ENCODE data around the gene EXOC6. TPM values are rescaled to one million over a fixed set of nuclear protein-coding genes. Genes with fewer than 3 reads are reported as not detected.

The EXOC6 gene, protein sequence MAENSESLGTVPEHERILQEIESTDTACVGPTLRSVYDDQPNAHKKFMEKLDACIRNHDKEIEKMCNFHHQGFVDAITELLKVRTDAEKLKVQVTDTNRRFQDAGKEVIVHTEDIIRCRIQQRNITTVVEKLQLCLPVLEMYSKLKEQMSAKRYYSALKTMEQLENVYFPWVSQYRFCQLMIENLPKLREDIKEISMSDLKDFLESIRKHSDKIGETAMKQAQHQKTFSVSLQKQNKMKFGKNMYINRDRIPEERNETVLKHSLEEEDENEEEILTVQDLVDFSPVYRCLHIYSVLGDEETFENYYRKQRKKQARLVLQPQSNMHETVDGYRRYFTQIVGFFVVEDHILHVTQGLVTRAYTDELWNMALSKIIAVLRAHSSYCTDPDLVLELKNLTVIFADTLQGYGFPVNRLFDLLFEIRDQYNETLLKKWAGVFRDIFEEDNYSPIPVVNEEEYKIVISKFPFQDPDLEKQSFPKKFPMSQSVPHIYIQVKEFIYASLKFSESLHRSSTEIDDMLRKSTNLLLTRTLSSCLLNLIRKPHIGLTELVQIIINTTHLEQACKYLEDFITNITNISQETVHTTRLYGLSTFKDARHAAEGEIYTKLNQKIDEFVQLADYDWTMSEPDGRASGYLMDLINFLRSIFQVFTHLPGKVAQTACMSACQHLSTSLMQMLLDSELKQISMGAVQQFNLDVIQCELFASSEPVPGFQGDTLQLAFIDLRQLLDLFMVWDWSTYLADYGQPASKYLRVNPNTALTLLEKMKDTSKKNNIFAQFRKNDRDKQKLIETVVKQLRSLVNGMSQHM
- total RNA-seq (2016; rRNA removed; fragmentation: Illumina TruSeq; extraction: Trizol) (22.2 and 48.7 TPM in 2 replicates), polyA plus RNA-seq (2011; rRNA removed) (29.2 and 49.6 TPM in 2 replicates), polyA minus RNA-seq (2011; rRNA and poly(A)+ RNA removed; ENCODE audit: low replicate concordance) (26.0 and 75.6 TPM in 2 replicates), Bru-seq, nascent RNA (percentile 71 among the genes with signal in this experiment), BruChase-seq, experiment 1, labeled RNA remaining after a 6-hour chase (percentile 58 among the genes with signal in this experiment), BruChase-seq, experiment 2, labeled RNA remaining after a 2-hour chase (percentile 63 among the genes with signal in this experiment)
- 7.3 and 14.2 TPM in 2 replicates for total RNA-seq (2016; cell fraction: cytosol; rRNA removed; fragmentation: Illumina TruSeq; extraction: Trizol; ENCODE audit: low read depth)
- 17.2 and 42.9 TPM in 2 replicates for total RNA-seq (2016; cell fraction: insoluble cytoplasmic fraction; rRNA removed; fragmentation: Illumina TruSeq; extraction: Trizol)
- 6.2 and 7.0 TPM in 2 replicates for total RNA-seq (2016; cell fraction: membrane; rRNA removed; fragmentation: Illumina TruSeq; extraction: Trizol)
- 18.5 and 31.1 TPM in 2 replicates for total RNA-seq (2016; cell fraction: nucleus; rRNA removed; fragmentation: Illumina TruSeq; extraction: Trizol)
- polyA plus RNA-seq (2011; cell fraction: cytosol; rRNA removed) = 4.3 and 6.9 TPM in 2 replicates
- polyA plus RNA-seq (2011; cell fraction: nucleus; rRNA removed) = 15.2 and 18.0 TPM in 2 replicates
- 9.3 and 16.9 TPM in 2 replicates for polyA plus RNA-seq (2012)
- 0.59 and 1.00 TPM in 2 replicates for polyA plus RNA-seq (2016; cell fraction: cytosol; fragmentation: Illumina TruSeq; extraction: Trizol; ENCODE audit: low read depth)
- 17.7 and 18.9 TPM in 2 replicates for polyA plus RNA-seq (2016; cell fraction: insoluble cytoplasmic fraction; fragmentation: Illumina TruSeq; extraction: Trizol; ENCODE audit: low read depth)
- 1.8 and 2.2 TPM in 2 replicates for polyA plus RNA-seq (2016; cell fraction: membrane; fragmentation: Illumina TruSeq; extraction: Trizol; ENCODE audit: low read depth)
- 10.8 and 12.2 TPM in 2 replicates for polyA plus RNA-seq (2016; cell fraction: nucleus; fragmentation: Illumina TruSeq; extraction: Trizol; ENCODE audit: insufficient read depth, low read depth)
- polyA minus RNA-seq (2011; cell fraction: cytosol; rRNA and poly(A)+ RNA removed) = 18.7 and 31.6 TPM in 2 replicates
- 48.2 and 49.5 TPM in 2 replicates for polyA minus RNA-seq (2011; cell fraction: nucleus; rRNA and poly(A)+ RNA removed)
- long read RNA-seq, experiment 1, partial matches to known transcripts = 9 of 12 reads
- long read RNA-seq, experiment 1, other reads (novel, unspliced or antisense) = 1 of 12 reads
- long read RNA-seq, experiment 2, partial matches to known transcripts = 0 of 21 reads
- long read RNA-seq, experiment 2, other reads (novel, unspliced or antisense) = 19 of 21 reads

DNA sequence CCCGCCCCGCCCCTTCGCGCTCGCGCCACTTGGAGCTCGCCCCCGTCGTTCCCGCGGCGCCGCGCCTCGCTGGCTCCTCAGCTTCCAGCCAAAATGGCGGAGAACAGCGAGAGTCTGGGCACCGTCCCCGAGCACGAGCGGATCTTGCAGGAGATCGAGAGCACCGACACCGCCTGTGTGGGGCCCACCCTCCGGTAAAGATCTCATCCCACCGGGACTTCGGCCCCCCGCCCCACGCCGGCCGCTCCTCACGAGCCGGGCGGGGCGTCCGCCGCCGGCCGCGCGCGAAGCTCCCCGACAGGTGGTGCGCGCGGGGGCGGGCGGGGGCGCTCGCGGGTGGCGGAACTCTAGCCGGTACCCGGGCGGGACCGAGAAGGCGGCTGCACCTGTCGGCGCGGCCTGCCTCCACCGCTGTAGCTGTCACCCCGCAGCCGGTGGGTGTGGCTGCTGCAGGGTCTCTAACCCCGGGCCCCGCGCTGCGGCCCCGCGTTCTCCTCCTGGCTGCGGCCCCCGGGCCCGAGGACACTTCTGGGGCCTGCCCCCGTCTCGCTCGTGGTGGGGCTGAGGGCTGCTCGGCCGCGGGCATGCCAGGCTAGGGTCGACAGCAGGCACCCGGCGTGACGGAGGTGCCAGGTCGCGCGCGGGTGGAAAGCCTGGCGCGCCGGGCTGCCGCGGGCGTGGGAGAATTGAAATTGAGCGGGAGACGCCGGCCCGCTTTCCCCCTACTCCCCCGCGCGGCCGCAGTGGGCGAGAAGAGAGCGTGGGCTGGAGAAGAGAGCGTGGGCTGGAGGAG is at the start of gene EXOC6:
Gene EXOC6 (plus strand): TSS at position 80 of the 793 bp plus-strand sequence. CDS start 14 bp downstream, at position 94.
- peak within 1 kb of the TSS; percentile 81 for H3K27ac ChIP-seq (ENCODE audit: extremely low read length, insufficient read depth, low read length)
- no peak for FAIRE-seq
- intact Hi-C loops (cut with micrococcal nuclease; ENCODE audit: unreplicated experiment) (loop anchor here (5.0 kb wide), 1 partner anchor 256 kb away; the partner anchor contains the start of gene KIF11), in situ Hi-C loops (cut with HindIII; ENCODE audit: extremely low pct_ligation_motif_present, low pct_unique_long_range_greater_than_20kb) (no loop called here)
- BruUV-seq (replicated peaks) = no TSS peak
- H3K9me3 ChIP-seq (ENCODE audit: low read length) = no peaks in the 10 kb centered on the region
- POLR2A ChIA-PET = interaction anchor here (0.6 to 4.2 kb wide), 11 partner anchors 9 to 275 kb away, joined by 3 to 27 read pairs (median 3); partner anchors contain the start of genes HHEX and IDE
- H3K4me2 ChIP-seq (ENCODE audit: low read depth, low read length) = peak within 1 kb of the TSS; percentile 100
- H3K36me3 ChIP-seq (replicated peaks in 1 of 2; ENCODE audit: control insufficient read depth in 1 of 2, insufficient read depth in 2 of 2, low read length in 2 of 2) = no peaks in the 10 kb centered on the region
- peak within 1 kb of the TSS; percentile 83 for H3K9ac ChIP-seq (ENCODE audit: insufficient read depth, low read depth, low read length)
- CTCF ChIA-PET (ENCODE audit: low intra/inter-chr PET ratio, low total read pairs) = no interaction called here
- peak; percentile 63 for DNase-seq (ENCODE audit: low spot score)
- no peaks in the 10 kb centered on the region; the same call in 1 of the 2 replicates for H4K20me1 ChIP-seq (ENCODE audit: insufficient read depth, low read length)
- ATAC-seq = peak; percentile 87
- H3K4me3 ChIP-seq (replicated peaks in 1 of 3; ENCODE audit: insufficient read depth in 1 of 3, low read depth in 2 of 3, low read length in 3 of 3) = peak within 1 kb of the TSS; percentile 94 to 96 (median 95)
- peak within 1 kb of the TSS; percentile 45 for H2AFZ ChIP-seq (ENCODE audit: low read length)
- peaks cover 37% of the 10 kb centered on the region for H3K4me1 ChIP-seq (ENCODE audit: insufficient read depth, low read length)
- peaks cover 22% of the 10 kb centered on the region for H3K79me2 ChIP-seq (ENCODE audit: insufficient read depth, low read length)
- no peaks in the 10 kb centered on the region; a peak in 1 of 5 replicates for H3K27me3 ChIP-seq (ENCODE audit: control insufficient read depth in 1 of 2, insufficient read depth in 2 of 2, low read length in 2 of 2)
- WGBS (ENCODE audit: low lambda C conversion rate) = 0% methylated on average over 3 of the region's 103 CpGs
- TF ChIP-seq, protein P1, sequence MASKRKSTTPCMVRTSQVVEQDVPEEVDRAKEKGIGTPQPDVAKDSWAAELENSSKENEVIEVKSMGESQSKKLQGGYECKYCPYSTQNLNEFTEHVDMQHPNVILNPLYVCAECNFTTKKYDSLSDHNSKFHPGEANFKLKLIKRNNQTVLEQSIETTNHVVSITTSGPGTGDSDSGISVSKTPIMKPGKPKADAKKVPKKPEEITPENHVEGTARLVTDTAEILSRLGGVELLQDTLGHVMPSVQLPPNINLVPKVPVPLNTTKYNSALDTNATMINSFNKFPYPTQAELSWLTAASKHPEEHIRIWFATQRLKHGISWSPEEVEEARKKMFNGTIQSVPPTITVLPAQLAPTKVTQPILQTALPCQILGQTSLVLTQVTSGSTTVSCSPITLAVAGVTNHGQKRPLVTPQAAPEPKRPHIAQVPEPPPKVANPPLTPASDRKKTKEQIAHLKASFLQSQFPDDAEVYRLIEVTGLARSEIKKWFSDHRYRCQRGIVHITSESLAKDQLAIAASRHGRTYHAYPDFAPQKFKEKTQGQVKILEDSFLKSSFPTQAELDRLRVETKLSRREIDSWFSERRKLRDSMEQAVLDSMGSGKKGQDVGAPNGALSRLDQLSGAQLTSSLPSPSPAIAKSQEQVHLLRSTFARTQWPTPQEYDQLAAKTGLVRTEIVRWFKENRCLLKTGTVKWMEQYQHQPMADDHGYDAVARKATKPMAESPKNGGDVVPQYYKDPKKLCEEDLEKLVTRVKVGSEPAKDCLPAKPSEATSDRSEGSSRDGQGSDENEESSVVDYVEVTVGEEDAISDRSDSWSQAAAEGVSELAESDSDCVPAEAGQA (IDR thresholded peaks at IDR 0.05; ENCODE audit: low read depth) = 0 out of 2 replicates have a peak, but pooled peaks have one; percentile 25
- TF ChIP-seq, protein P1 (CRISPR knock-in tag; IDR thresholded peaks at IDR 0.05; ENCODE audit: borderline replicate concordance) = 0 out of 2 replicates have a peak, but pooled peaks have one; percentile 53
- TF ChIP-seq DMAP1 (CRISPR knock-in tag; IDR thresholded peaks at IDR 0.05) (0 out of 2 replicates have a peak, but pooled peaks have one; percentile 42), RAD21 (CRISPR knock-in tag; IDR thresholded peaks at IDR 0.05) (peak; percentile 48; the same call in 1 of the 2 replicates), AGO1 (IDR thresholded peaks at IDR 0.05; ENCODE audit: low read depth, low read length, poor library complexity, severe bottlenecking) (no peak), ZSCAN12 (CRISPR knock-in tag; IDR thresholded peaks at IDR 0.05) (no peak), GABPA (IDR thresholded peaks at IDR 0.05; ENCODE audit: low read depth, low read length) (peak; percentile 49), GABPA (CRISPR knock-in tag; IDR thresholded peaks at IDR 0.05; ENCODE audit: low read depth) (no peak), RXRA (CRISPR knock-in tag; IDR thresholded peaks at IDR 0.05) (peak; percentile 43; the same call in 1 of the 2 replicates)
